Endodermal cell (in vitro differentiated cells): Measurements from ENCODE around the gene DLX2. TPM values are rescaled to one million over a fixed set of nuclear protein-coding genes. Genes with fewer than 3 reads are reported as not detected.
"Not testable (repeated sequence)": the region's sequence is repeated elsewhere in the genome, so short reads cannot be mapped to it uniquely, and the experiment has no call there.

Source experiments
- DNase-seq: peaks from one replicate; pipeline ENCODE4 v3.0.0-alpha.2; 2017
- H3K27ac ChIP-seq: 2 replicates; pipeline ENCODE4 v1.5.1; 2013; ENCODE audit warnings: mild to moderate bottlenecking, low read depth, low read length, moderate library complexity
- H3K27me3 ChIP-seq: 2 replicates; pipeline ENCODE4 v1.6.1; 2013; ENCODE audit warnings: mild to moderate bottlenecking, low read length, moderate library complexity; ENCODE audit not compliant: insufficient read depth, control insufficient read depth, poor library complexity, severe bottlenecking
- H3K36me3 ChIP-seq: 2 replicates; pipeline ENCODE4 v1.7.0; 2013; ENCODE audit warnings: mild to moderate bottlenecking, low read length, moderate library complexity; ENCODE audit not compliant: control insufficient read depth, insufficient read depth
- H3K4me1 ChIP-seq: one replicate; pipeline ENCODE4 v1.7.0; 2013; ENCODE audit warnings: low read length; ENCODE audit not compliant: control insufficient read depth, insufficient read depth
- H3K4me3 ChIP-seq: 2 replicates; pipeline ENCODE4 v1.5.1; 2013; ENCODE audit warnings: mild to moderate bottlenecking, low read length, moderate library complexity
- H3K9ac ChIP-seq: 2 replicates; pipeline ENCODE4 v1.6.1; 2013; ENCODE audit warnings: mild to moderate bottlenecking, low read length, moderate library complexity; ENCODE audit not compliant: poor library complexity, severe bottlenecking; ENCODE audit errors: extremely low read depth
- H3K9me3 ChIP-seq: 2 replicates; pipeline ENCODE4 v1.6.1; 2013; ENCODE audit warnings: mild to moderate bottlenecking, low read length, moderate library complexity; ENCODE audit not compliant: control insufficient read depth
- H3K27ac Mint-ChIP-seq: 2 replicates; pipeline ENCODE4 v1.8.0; 2020; ENCODE audit warnings: mixed read lengths
- H3K27me3 Mint-ChIP-seq: 2 replicates; pipeline ENCODE4 v1.8.0; 2021; ENCODE audit warnings: mild to moderate bottlenecking, mixed read lengths; ENCODE audit not compliant: insufficient read depth
- H3K36me3 Mint-ChIP-seq: 2 replicates; pipeline ENCODE4 v1.8.0; 2020; ENCODE audit warnings: low read depth, mixed read lengths
- H3K4me1 Mint-ChIP-seq: 2 replicates; pipeline ENCODE4 v1.8.0; 2020; ENCODE audit warnings: mixed read lengths
- H3K4me3 Mint-ChIP-seq: 2 replicates; pipeline ENCODE4 v1.8.0; 2020; ENCODE audit warnings: mild to moderate bottlenecking, moderate library complexity, mixed read lengths
- H3K9me3 Mint-ChIP-seq: 2 replicates; pipeline ENCODE4 v1.8.0; 2020; ENCODE audit warnings: mild to moderate bottlenecking, mixed read lengths
- CTCF ChIP-seq: fragments of 200-600 bp; sonication (generic); conservative IDR thresholded peaks from 2 replicates; pipeline ENCODE4 v1.5.0; 2021; ENCODE audit warnings: antibody characterized with exemption, mild to moderate bottlenecking
- WGBS, 2 experiments: methylation state at CpG; one replicate each; pipeline versions ENCODE4 v1.1.5 to v1.1.7; 2013; ENCODE audit warnings: missing lambda C conversion rate in 2 of 2, mixed read lengths in 1 of 2; ENCODE audit not compliant: insufficient coverage in 1 of 2, insufficient read length in 1 of 2; 5-methylcytosine and 5-hydroxymethylcytosine counted together
- total RNA-seq, 2 donors: library from RNA; stranded (reverse); fragmentation: NEBNext Ultra II Directional in 1 of 2; extraction: Animal tissue kit (Norgen Biotek cat#: 25700) in 1 of 2; gene quantifications; 2 replicates in 1 of 2; 3 replicates in 1 of 2; pipeline ENCODE4 v1.2.1, GENCODE V29; 2021

Gene DLX2
- total RNA-seq, 2 donors from 2014 or later: 0.13 TPM; not detected in 1

DNA sequence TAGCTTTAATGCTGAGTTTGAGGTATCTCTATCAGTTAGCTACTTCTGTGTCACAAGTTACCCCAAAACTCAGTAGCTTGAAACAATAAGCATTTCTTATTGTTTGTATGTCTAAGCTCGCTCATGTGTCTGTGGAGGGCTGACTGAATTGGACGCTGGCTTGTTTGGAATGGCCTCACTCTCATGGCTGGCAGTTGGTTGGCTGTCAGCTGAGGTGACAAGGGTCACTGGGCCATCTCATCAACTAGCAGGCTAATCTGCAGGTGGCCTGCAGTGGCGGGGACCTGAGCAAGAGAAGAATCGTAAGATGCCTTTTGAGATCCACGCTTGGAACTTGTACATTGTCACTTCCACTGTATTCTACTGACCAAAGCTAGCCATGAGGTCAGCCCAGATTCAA is 13.4 kb upstream of the DLX2 start:
- no peaks in the 10 kb centered on the region for H3K4me1 Mint-ChIP-seq
- no peaks in the 10 kb centered on the region for H3K36me3 Mint-ChIP-seq
- no peak overlapping the region for H3K9ac ChIP-seq
- peaks cover 18% of the 10 kb centered on the region for H3K27me3 Mint-ChIP-seq
- no peak overlapping the region for H3K4me3 Mint-ChIP-seq
- H3K4me1 ChIP-seq: no peaks in the 10 kb centered on the region
- H3K9me3 ChIP-seq: no peaks in the 10 kb centered on the region
- H3K4me3 ChIP-seq: no peak overlapping the region
- DNase-seq: no peak
- H3K36me3 ChIP-seq: no peaks in the 10 kb centered on the region
- no peak overlapping the region for H3K27ac Mint-ChIP-seq
- no peak for TF ChIP-seq CTCF
- no peaks in the 10 kb centered on the region for H3K27me3 ChIP-seq
- H3K27ac ChIP-seq: no peak overlapping the region
- WGBS, 2 experiments: 71 to 86% methylated on average over 2 to 5 of the region's 5 CpGs
- no peaks in the 10 kb centered on the region for H3K9me3 Mint-ChIP-seq

GRCh38 chr2:172114579-172114978 is 11.9 kb upstream of the DLX2 start:
- Histone ChIP-seq H3K27me3 (no peaks in the 10 kb centered on the region), H3K9ac (no peak overlapping the region), H3K4me1 (no peaks in the 10 kb centered on the region), H3K9me3 (no peaks in the 10 kb centered on the region), H3K36me3 (no peaks in the 10 kb centered on the region), H3K27ac (no peak overlapping the region), H3K4me3 (no peak overlapping the region)
- no peaks in the 10 kb centered on the region for H3K36me3 Mint-ChIP-seq
- peaks cover 21% of the 10 kb centered on the region for H3K27me3 Mint-ChIP-seq
- H3K4me1 Mint-ChIP-seq: no peaks in the 10 kb centered on the region
- no peak for TF ChIP-seq CTCF
- DNase-seq: no peak
- no peaks in the 10 kb centered on the region for H3K9me3 Mint-ChIP-seq
- no peak overlapping the region for H3K27ac Mint-ChIP-seq
- H3K4me3 Mint-ChIP-seq: no peak overlapping the region
- WGBS, 2 experiments: 83 to 92% methylated on average over 2 to 3 of the region's 3 CpGs

DNA sequence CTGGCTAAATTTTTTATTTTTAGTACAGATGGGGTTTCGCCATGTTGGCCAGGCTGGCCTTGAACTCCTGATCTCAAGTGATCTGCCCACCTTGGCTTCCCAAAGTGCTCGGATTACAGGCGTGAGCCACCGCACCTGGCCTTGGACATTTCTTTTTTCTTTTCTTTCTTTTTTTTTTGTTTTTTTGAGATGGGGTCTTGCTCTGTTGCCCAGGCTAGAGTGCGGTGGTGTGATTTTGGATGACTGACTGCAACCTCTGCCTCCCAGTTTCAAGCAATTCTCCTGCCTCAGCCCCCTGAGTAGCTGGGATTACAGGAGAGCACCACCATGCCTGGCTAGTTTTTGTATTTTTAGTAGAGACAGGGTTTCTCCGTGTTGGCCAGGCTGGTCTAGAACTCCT is 11.5 kb upstream of the DLX2 start:
- H3K36me3 Mint-ChIP-seq, H3K4me3 Mint-ChIP-seq, H3K9me3 ChIP-seq, H3K9ac ChIP-seq, H3K4me1 Mint-ChIP-seq, H3K4me1 ChIP-seq, H3K27me3 ChIP-seq, H3K36me3 ChIP-seq, DNase-seq, H3K27ac Mint-ChIP-seq, H3K27ac ChIP-seq, H3K4me3 ChIP-seq, H3K9me3 Mint-ChIP-seq: not testable (repeated sequence)
- peaks cover 25% of the 10 kb centered on the region for H3K27me3 Mint-ChIP-seq
- 91 to 100% methylated on average over 2 to 6 of the region's 6 CpGs for WGBS, 2 experiments

GRCh38 chr2:172113617-172114016 is 10.9 kb upstream of the DLX2 start:
- DNase-seq: no peak
- Mint-ChIP-seq H3K27me3 (peaks cover 29% of the 10 kb centered on the region), H3K4me3 (no peak overlapping the region), H3K36me3 (no peaks in the 10 kb centered on the region), H3K27ac (no peak overlapping the region), H3K4me1 (no peaks in the 10 kb centered on the region), H3K9me3 (no peaks in the 10 kb centered on the region)
- Histone ChIP-seq H3K4me1 (no peaks in the 10 kb centered on the region), H3K36me3 (no peaks in the 10 kb centered on the region), H3K27ac (no peak overlapping the region), H3K9me3 (no peaks in the 10 kb centered on the region), H3K4me3 (no peak overlapping the region), H3K27me3 (peaks cover 3% of the 10 kb centered on the region), H3K9ac (no peak overlapping the region)
- TF ChIP-seq CTCF: peak; percentile 75
- 73 to 100% methylated on average over 1 to 2 of the region's 2 CpGs for WGBS, 2 experiments
